Measurements from ENCODE around the gene MAP3K13.

The MAP3K13 gene

DNA sequence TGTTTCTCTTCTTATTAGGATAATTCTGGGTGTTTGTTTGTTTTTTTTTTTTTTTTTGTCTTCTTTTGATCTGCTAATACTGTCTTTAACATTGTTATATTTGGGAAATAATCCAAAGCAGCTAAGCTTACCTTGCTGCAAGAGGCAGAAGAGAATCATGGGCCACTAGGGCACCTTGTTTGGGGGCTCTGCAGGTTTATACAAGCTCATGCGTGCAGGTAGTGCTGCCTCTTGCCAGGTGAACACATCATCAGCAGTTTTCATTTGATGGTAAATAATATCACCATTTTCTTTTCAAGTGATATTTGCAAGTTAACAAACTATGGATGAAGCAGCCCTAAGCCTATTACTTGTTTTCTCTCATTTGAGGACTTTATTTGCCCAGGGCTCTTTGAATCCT is 37.9 kb downstream of the MAP3K13 start:
- no peaks in the 10 kb centered on the region for H3K79me2 ChIP-seq (ENCODE audit: insufficient read depth, low read length)
- no peaks in the 10 kb centered on the region for H3K36me3 ChIP-seq (ENCODE audit: insufficient read depth, low read length)
- H4K20me1 ChIP-seq (ENCODE audit: insufficient read depth, low read length): no peaks in the 10 kb centered on the region
- H3K9me3 ChIP-seq (ENCODE audit: low read length): no peaks in the 10 kb centered on the region
- no peaks in the 10 kb centered on the region for H3F3A ChIP-seq (ENCODE audit: insufficient read depth, low read length)
- H3K4me2 ChIP-seq (ENCODE audit: low read length): no peak overlapping the region
- TF ChIP-seq EZH2 (IDR thresholded peaks at IDR 0.05; ENCODE audit: borderline replicate concordance, low read length): no peak
- TF ChIP-seq, protein P1, sequence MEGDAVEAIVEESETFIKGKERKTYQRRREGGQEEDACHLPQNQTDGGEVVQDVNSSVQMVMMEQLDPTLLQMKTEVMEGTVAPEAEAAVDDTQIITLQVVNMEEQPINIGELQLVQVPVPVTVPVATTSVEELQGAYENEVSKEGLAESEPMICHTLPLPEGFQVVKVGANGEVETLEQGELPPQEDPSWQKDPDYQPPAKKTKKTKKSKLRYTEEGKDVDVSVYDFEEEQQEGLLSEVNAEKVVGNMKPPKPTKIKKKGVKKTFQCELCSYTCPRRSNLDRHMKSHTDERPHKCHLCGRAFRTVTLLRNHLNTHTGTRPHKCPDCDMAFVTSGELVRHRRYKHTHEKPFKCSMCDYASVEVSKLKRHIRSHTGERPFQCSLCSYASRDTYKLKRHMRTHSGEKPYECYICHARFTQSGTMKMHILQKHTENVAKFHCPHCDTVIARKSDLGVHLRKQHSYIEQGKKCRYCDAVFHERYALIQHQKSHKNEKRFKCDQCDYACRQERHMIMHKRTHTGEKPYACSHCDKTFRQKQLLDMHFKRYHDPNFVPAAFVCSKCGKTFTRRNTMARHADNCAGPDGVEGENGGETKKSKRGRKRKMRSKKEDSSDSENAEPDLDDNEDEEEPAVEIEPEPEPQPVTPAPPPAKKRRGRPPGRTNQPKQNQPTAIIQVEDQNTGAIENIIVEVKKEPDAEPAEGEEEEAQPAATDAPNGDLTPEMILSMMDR (IDR thresholded peaks at IDR 0.05; ENCODE audit: low read length): no peak
- no peak overlapping the region for H3K9ac ChIP-seq (ENCODE audit: low read length)
- H2AFZ ChIP-seq (ENCODE audit: low read length): no peak overlapping the region
- no peaks in the 10 kb centered on the region for H3K4me1 ChIP-seq (ENCODE audit: insufficient read depth, low read length, severe bottlenecking)
- H3K4me3 ChIP-seq (ENCODE audit: low read depth, low read length, poor library complexity, severe bottlenecking): no peak overlapping the region
- no peak overlapping the region for H3K27ac ChIP-seq (ENCODE audit: low read depth, low read length, poor library complexity, severe bottlenecking)
- no peaks in the 10 kb centered on the region; the same call in 1 of the 2 replicates for H3K27me3 ChIP-seq (ENCODE audit: insufficient read depth, low read length)
- H3K9me2 ChIP-seq (ENCODE audit: low read depth, low read length): no peaks in the 10 kb centered on the region

DNA sequence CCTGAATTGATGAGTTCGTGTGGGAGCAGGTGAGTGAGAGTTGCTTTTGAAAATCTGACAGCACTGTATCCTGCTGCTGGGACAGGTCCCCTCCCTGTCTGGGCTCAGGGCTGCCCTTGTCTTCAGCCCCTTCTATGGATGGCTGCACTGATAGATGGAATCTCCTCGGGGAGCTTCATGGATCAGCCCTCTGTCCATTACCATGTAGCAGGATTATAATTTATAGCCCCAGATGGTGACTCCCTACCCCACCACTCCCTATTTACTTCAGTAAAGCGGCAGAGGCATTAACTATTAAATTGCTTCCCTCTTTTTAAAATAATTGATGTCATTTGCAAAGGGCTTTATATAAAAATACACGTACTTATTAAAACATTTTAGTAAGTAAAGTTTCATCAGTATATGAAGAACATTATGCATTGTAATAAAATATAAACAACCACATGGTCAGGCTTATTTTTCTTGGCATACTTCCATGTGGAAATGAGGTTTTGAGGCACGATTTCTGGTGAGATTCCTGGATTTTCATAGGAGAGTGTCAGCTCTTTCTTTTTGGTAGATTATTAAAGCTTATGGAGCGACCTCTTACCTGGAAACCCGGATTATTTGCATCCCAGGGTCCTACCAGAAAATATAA is 38.5 kb downstream of the MAP3K13 start:
- Histone ChIP-seq H3K36me3 (ENCODE audit: insufficient read depth, low read length) (no peaks in the 10 kb centered on the region), H3K27me3 (ENCODE audit: insufficient read depth, low read length) (no peaks in the 10 kb centered on the region; the same call in 1 of the 2 replicates), H3K4me2 (ENCODE audit: low read length) (no peak overlapping the region), H4K20me1 (ENCODE audit: insufficient read depth, low read length) (no peaks in the 10 kb centered on the region), H3K4me1 (ENCODE audit: insufficient read depth, low read length, severe bottlenecking) (no peaks in the 10 kb centered on the region), H3K79me2 (ENCODE audit: insufficient read depth, low read length) (no peaks in the 10 kb centered on the region), H3F3A (ENCODE audit: insufficient read depth, low read length) (no peaks in the 10 kb centered on the region), H3K27ac (ENCODE audit: low read depth, low read length, poor library complexity, severe bottlenecking) (no peak overlapping the region), H2AFZ (ENCODE audit: low read length) (no peak overlapping the region), H3K9ac (ENCODE audit: low read length) (no peak overlapping the region), H3K9me2 (ENCODE audit: low read depth, low read length) (no peaks in the 10 kb centered on the region), H3K9me3 (ENCODE audit: low read length) (no peaks in the 10 kb centered on the region), H3K4me3 (ENCODE audit: low read depth, low read length, poor library complexity, severe bottlenecking) (no peak overlapping the region)
- TF ChIP-seq, protein P1 (IDR thresholded peaks at IDR 0.05; ENCODE audit: low read length): no peak
- no peak for TF ChIP-seq EZH2 (IDR thresholded peaks at IDR 0.05; ENCODE audit: borderline replicate concordance, low read length)

DNA sequence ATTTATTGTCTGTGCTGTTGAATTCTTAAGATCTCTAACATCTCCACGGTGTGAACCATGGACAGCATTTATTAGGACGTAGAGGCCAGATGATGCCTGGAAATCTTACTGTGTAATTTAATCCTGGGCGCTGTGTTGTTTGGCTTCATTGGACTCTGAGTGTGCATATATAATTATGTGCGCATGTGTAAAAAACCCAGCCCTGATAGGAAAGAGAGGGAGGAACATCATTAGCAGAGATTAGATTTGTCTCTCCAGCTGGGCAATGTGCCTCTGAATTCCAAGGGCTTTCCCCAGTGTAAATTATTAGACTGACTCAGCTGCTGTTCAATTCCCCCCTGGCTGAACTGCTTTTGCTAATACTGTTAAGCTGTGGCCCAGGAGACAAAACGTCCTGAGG is 39.6 kb downstream of the MAP3K13 start:
- H3K27ac ChIP-seq (ENCODE audit: low read depth, low read length, poor library complexity, severe bottlenecking): no peak overlapping the region

More for the DNA sequence above, 39.6 kb downstream of the MAP3K13 start:
- Histone ChIP-seq H3K4me2 (ENCODE audit: low read length) (no peak overlapping the region), H3K9me3 (ENCODE audit: low read length) (no peaks in the 10 kb centered on the region), H2AFZ (ENCODE audit: low read length) (no peak overlapping the region), H4K20me1 (ENCODE audit: insufficient read depth, low read length) (no peaks in the 10 kb centered on the region), H3K79me2 (ENCODE audit: insufficient read depth, low read length) (no peaks in the 10 kb centered on the region), H3K9me2 (ENCODE audit: low read depth, low read length) (no peaks in the 10 kb centered on the region), H3F3A (ENCODE audit: insufficient read depth, low read length) (no peaks in the 10 kb centered on the region), H3K4me1 (ENCODE audit: insufficient read depth, low read length, severe bottlenecking) (no peaks in the 10 kb centered on the region), H3K36me3 (ENCODE audit: insufficient read depth, low read length) (no peaks in the 10 kb centered on the region), H3K4me3 (ENCODE audit: low read depth, low read length, poor library complexity, severe bottlenecking) (no peak overlapping the region), H3K27me3 (ENCODE audit: insufficient read depth, low read length) (no peaks in the 10 kb centered on the region; the same call in 1 of the 2 replicates), H3K9ac (ENCODE audit: low read length) (no peak overlapping the region)
- TF ChIP-seq, protein P1 (IDR thresholded peaks at IDR 0.05; ENCODE audit: low read length): no peak
- TF ChIP-seq EZH2 (IDR thresholded peaks at IDR 0.05; ENCODE audit: borderline replicate concordance, low read length): no peak
